ENCODE measurements around the gene NUCKS1. TPM values are rescaled to one million over a fixed set of nuclear protein-coding genes. Genes with fewer than 3 reads are reported as not detected.

Gene NUCKS1
- polyA plus RNA-seq, 1 of the 3 experiments (the other 2 are of a cell fraction): 25.4 TPM

DNA sequence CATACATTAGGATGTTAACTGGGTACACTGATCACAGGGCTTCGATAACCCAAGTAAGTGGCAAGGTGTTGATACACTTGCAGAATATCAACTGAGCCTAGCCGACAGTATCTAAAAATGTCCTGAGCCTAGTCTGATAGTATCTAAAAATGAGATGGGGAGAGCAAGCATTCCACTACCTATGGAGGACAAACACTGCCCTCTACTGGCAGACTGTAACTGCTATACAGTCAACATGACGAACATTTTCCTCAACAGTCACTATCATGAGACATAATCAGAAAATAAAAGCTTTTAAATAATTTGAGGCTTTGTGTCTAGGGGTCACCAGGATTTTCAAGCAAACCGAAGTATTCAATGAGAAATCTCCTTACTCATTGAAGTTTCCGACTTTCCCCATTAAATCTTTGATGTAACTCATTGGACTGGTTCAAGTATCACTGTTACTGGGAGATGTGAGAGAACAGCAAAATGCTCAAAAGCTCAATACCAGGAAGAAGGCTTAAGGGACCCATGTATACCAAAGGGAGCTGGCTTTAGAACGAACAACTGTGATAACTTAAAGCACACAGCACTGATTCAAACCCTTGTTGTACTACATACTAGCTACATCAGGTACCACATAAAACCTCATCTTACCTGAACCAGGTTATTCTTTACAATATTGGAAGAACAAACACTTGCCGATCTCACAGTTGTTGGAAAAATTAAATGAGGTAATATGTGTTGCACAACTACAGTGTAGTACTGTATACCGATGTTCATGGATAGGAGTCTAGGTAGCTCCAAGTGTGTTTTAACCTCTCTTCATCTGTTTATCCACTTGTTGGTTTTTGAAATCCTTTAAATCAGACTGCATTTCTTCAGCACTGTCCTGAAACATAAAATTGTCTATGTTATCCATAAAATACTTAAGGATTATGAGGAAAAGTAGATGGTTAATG, 38.6 kb downstream of the NUCKS1 start:
- Histone ChIP-seq H3K9me2 (no peaks in the 10 kb centered on the region), H3K4me1 (ENCODE audit: control insufficient read depth in 1 of 2, insufficient read depth in 2 of 2, low read depth in 1 of 2, low read length in 1 of 2) (no peaks in the 10 kb centered on the region; a peak in 1 of 4 replicates), H3K27ac (ENCODE audit: low read depth in 2 of 2, low read length in 1 of 2) (peak overlapping the region; percentile 53 to 55), H3K27me3 (ENCODE audit: insufficient read depth) (no peaks in the 10 kb centered on the region), H3K9me3 (no peaks in the 10 kb centered on the region), H3K9ac (no peak overlapping the region), H3K36me3 (replicated peaks in 1 of 2; ENCODE audit: control insufficient read depth in 1 of 2, insufficient read depth in 2 of 2, low read length in 1 of 2) (peaks cover 54 to 71% of the 10 kb centered on the region in 2 experiments), H3K79me2 (ENCODE audit: insufficient read depth) (no peaks in the 10 kb centered on the region), H3K4me2 (no peak overlapping the region), H2AFZ (ENCODE audit: low read depth) (no peak overlapping the region), H3K4me3 (ENCODE audit: low read depth in 2 of 2, low read length in 1 of 2) (no peak overlapping the region; a peak in 1 of 4 replicates), H4K20me1 (ENCODE audit: insufficient read depth) (no peaks in the 10 kb centered on the region; the same call in 1 of the 2 replicates), H3F3A (replicated peaks; ENCODE audit: insufficient read depth) (peaks cover 40% of the 10 kb centered on the region)
- DNase-seq: peak; percentile 70
- ChIA-PET POLR2A (interaction anchor here (0.7 to 1.2 kb wide), 2 partner anchors 54 to 120 kb away, joined by 3 to 4 read pairs; no protein-coding TSS in a partner anchor), CTCF (interaction anchor here (0.6 to 10.0 kb wide), 53 partner anchors 11 to 398 kb away, joined by 3 to 367 read pairs (median 5); partner anchors contain the start of gene ELK4)
- WGBS (ENCODE audit: low lambda C conversion rate): 49% methylated on average over 8 of the region's 8 CpGs
- peak; percentile 81 for TF ChIP-seq RAD21 (IDR thresholded peaks at IDR 0.05; ENCODE audit: low read length)
- no peak for TF ChIP-seq ELF1 (IDR thresholded peaks at IDR 0.05)
- TF ChIP-seq GATA2 (CRISPR knock-in tag; IDR thresholded peaks at IDR 0.05): peak; percentile 64
- no peak for TF ChIP-seq FOXJ3 (CRISPR knock-in tag; IDR thresholded peaks at IDR 0.05)
- TF ChIP-seq, protein P1, sequence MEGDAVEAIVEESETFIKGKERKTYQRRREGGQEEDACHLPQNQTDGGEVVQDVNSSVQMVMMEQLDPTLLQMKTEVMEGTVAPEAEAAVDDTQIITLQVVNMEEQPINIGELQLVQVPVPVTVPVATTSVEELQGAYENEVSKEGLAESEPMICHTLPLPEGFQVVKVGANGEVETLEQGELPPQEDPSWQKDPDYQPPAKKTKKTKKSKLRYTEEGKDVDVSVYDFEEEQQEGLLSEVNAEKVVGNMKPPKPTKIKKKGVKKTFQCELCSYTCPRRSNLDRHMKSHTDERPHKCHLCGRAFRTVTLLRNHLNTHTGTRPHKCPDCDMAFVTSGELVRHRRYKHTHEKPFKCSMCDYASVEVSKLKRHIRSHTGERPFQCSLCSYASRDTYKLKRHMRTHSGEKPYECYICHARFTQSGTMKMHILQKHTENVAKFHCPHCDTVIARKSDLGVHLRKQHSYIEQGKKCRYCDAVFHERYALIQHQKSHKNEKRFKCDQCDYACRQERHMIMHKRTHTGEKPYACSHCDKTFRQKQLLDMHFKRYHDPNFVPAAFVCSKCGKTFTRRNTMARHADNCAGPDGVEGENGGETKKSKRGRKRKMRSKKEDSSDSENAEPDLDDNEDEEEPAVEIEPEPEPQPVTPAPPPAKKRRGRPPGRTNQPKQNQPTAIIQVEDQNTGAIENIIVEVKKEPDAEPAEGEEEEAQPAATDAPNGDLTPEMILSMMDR (IDR thresholded peaks at IDR 0.05): peak; percentile 96
- TF ChIP-seq SMC3 (IDR thresholded peaks at IDR 0.05; ENCODE audit: low read depth, low read length): peak; percentile 68
- TF ChIP-seq FOXM1 (IDR thresholded peaks at IDR 0.05; ENCODE audit: low read depth): no peak
- no peak for TF ChIP-seq YY1 (IDR thresholded peaks at IDR 0.05; ENCODE audit: low read depth)
- TF ChIP-seq EP300 (IDR thresholded peaks at IDR 0.05; ENCODE audit: borderline replicate concordance in 1 of 2, low read depth in 1 of 2, low read length in 1 of 2): no peak
- TF ChIP-seq, protein P2, sequence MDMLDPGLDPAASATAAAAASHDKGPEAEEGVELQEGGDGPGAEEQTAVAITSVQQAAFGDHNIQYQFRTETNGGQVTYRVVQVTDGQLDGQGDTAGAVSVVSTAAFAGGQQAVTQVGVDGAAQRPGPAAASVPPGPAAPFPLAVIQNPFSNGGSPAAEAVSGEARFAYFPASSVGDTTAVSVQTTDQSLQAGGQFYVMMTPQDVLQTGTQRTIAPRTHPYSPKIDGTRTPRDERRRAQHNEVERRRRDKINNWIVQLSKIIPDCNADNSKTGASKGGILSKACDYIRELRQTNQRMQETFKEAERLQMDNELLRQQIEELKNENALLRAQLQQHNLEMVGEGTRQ (IDR thresholded peaks at IDR 0.05; ENCODE audit: borderline replicate concordance, low read depth, low read length): no peak

DNA sequence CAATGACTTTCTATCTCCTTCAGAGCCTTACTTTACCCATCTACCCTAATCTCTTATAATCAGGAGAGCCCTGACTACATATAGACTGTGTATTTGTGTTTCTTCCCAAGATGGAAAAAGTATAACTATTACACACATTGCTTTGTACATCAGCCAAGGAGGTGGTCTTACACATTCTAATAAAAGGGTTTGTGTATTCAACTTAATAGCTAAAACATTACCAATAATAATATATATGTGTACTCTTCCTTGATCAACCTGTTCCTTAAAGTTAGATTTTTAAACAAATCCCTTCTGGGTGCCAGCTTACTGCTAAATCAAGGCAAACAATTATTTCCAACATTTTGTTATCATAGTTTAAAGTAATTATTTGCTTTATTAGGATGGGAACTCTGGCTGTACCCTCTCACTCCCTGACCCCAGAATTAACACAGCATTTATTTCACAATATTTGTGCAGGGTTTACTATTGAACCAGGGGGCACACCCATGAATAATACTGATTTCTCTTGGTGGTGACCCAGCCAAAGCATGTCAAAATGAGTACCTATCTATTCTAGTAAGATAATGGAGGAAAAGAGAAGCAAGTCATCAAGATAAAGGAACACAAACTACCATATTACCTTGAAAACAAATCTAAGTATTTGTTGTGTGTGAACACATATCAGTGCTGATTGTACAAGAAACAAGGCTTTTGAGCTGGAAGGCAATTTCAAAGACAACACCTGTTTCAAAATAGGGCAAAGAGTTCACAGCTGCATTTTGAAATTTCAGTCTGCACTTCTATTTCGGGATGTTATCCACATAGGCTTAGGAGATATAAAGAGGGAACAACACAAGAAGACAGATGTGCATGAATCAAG, 39.5 kb downstream of the NUCKS1 start:
- Histone ChIP-seq H3K9me3 (no peaks in the 10 kb centered on the region), H3K36me3 (replicated peaks in 1 of 2; ENCODE audit: control insufficient read depth in 1 of 2, insufficient read depth in 2 of 2, low read length in 1 of 2) (peaks cover 46 to 62% of the 10 kb centered on the region in 2 experiments), H2AFZ (ENCODE audit: low read depth) (no peak overlapping the region), H3K4me1 (ENCODE audit: control insufficient read depth in 1 of 2, insufficient read depth in 2 of 2, low read depth in 1 of 2, low read length in 1 of 2) (no peaks in the 10 kb centered on the region; a peak in 1 of 4 replicates), H3K9me2 (no peaks in the 10 kb centered on the region), H3K9ac (no peak overlapping the region), H3K4me3 (ENCODE audit: low read depth in 2 of 2, low read length in 1 of 2) (no peak overlapping the region), H3K4me2 (no peak overlapping the region), H3F3A (replicated peaks; ENCODE audit: insufficient read depth) (peaks cover 36% of the 10 kb centered on the region), H3K79me2 (ENCODE audit: insufficient read depth) (no peaks in the 10 kb centered on the region), H4K20me1 (ENCODE audit: insufficient read depth) (no peaks in the 10 kb centered on the region; the same call in 1 of the 2 replicates), H3K27ac (ENCODE audit: low read depth in 2 of 2, low read length in 1 of 2) (no peak overlapping the region), H3K27me3 (ENCODE audit: insufficient read depth) (no peaks in the 10 kb centered on the region)
- CTCF ChIA-PET: interaction anchor here (0.7 to 10.0 kb wide), 31 partner anchors 10 to 369 kb away, joined by 3 to 367 read pairs (median 7); partner anchors contain the start of gene ELK4
- POLR2A ChIA-PET: no interaction called here
- DNase-seq: no peak
- 73% methylated on average over 1 of the region's 1 CpG for WGBS (ENCODE audit: low lambda C conversion rate)
- TF ChIP-seq, protein P3, sequence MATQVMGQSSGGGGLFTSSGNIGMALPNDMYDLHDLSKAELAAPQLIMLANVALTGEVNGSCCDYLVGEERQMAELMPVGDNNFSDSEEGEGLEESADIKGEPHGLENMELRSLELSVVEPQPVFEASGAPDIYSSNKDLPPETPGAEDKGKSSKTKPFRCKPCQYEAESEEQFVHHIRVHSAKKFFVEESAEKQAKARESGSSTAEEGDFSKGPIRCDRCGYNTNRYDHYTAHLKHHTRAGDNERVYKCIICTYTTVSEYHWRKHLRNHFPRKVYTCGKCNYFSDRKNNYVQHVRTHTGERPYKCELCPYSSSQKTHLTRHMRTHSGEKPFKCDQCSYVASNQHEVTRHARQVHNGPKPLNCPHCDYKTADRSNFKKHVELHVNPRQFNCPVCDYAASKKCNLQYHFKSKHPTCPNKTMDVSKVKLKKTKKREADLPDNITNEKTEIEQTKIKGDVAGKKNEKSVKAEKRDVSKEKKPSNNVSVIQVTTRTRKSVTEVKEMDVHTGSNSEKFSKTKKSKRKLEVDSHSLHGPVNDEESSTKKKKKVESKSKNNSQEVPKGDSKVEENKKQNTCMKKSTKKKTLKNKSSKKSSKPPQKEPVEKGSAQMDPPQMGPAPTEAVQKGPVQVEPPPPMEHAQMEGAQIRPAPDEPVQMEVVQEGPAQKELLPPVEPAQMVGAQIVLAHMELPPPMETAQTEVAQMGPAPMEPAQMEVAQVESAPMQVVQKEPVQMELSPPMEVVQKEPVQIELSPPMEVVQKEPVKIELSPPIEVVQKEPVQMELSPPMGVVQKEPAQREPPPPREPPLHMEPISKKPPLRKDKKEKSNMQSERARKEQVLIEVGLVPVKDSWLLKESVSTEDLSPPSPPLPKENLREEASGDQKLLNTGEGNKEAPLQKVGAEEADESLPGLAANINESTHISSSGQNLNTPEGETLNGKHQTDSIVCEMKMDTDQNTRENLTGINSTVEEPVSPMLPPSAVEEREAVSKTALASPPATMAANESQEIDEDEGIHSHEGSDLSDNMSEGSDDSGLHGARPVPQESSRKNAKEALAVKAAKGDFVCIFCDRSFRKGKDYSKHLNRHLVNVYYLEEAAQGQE (IDR thresholded peaks at IDR 0.05; ENCODE audit: low read depth, low read length): no peak
- no peak for TF ChIP-seq RCOR1 (IDR thresholded peaks at IDR 0.05; ENCODE audit: low read length)
- TF ChIP-seq, protein P4, sequence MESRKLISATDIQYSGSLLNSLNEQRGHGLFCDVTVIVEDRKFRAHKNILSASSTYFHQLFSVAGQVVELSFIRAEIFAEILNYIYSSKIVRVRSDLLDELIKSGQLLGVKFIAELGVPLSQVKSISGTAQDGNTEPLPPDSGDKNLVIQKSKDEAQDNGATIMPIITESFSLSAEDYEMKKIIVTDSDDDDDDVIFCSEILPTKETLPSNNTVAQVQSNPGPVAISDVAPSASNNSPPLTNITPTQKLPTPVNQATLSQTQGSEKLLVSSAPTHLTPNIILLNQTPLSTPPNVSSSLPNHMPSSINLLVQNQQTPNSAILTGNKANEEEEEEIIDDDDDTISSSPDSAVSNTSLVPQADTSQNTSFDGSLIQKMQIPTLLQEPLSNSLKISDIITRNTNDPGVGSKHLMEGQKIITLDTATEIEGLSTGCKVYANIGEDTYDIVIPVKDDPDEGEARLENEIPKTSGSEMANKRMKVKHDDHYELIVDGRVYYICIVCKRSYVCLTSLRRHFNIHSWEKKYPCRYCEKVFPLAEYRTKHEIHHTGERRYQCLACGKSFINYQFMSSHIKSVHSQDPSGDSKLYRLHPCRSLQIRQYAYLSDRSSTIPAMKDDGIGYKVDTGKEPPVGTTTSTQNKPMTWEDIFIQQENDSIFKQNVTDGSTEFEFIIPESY (IDR thresholded peaks at IDR 0.05; ENCODE audit: borderline replicate concordance, low read depth): no peak
- TF ChIP-seq NFIC (IDR thresholded peaks at IDR 0.05; ENCODE audit: borderline replicate concordance): no peak
